HG03103 (cell line): ENCODE measurements around the gene PLCL2.

Source experiments
- ATAC-seq: cut with Tn5 transposase; IDR thresholded peaks from one replicate; pipeline ENCODE4 v1.9.1; 2021; ENCODE audit warnings: low read depth; ENCODE audit not compliant: unreplicated experiment

Gene PLCL2

DNA sequence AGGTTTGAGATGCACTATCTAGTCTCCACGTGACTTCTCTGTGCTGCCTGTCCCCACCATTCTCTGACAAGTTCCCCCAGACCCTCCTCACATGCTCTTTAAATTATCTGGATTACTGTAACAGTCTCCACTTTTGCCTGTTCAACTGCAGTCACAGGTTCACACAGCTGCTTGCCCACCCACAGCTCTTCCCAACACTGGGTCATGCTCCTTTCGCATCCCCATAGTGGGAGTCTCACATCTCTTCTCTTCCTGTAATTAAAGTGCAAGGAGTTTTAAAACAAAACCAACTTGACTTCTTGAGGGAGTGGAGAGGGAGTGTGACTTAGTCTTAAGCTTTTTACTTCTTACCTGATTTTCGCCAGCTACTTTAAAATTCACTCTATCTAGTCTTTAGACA lies 178.8 kb downstream of the PLCL2 start:
- no peak for ATAC-seq

DNA sequence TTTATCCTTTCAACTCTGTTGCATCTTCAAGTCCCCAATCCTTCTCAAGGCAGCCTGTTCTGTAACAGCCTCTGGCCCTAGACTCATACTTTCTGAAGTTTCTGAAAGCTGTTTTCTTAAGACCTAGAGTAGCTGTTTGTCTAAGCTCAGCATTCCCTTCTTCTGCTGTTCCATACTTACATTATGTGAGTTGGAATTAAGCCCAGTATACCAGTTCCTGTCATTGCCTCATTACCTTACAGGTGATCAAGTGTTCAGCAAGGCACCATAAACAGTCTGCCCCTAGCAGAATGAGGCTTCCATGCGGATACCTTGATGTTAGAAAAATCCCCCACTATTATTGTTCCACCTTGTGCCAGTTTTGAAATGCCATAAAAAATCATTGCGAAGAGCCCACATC lies 180.6 kb downstream of the PLCL2 start:
- ATAC-seq: no peak

DNA sequence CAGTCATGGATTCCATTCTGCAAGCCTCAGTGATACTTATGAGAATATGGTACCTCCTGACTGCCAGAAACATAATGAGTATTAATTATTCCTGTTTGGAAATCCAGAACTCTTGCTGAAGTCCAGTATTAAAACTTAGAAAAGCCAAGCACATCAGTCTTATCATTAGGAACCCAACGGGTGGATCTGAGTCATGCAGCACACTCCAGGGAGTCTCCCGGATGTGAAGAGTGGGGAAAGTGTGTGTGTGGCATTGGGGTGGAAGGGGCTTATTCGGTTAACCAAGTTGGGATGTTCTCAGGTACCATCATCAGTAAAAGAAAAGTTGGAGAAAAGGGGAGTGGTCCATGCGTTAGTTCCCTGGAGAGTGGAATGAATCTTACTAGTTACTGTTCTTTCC lies 181.1 kb downstream of the PLCL2 start:
- no peak for ATAC-seq

DNA sequence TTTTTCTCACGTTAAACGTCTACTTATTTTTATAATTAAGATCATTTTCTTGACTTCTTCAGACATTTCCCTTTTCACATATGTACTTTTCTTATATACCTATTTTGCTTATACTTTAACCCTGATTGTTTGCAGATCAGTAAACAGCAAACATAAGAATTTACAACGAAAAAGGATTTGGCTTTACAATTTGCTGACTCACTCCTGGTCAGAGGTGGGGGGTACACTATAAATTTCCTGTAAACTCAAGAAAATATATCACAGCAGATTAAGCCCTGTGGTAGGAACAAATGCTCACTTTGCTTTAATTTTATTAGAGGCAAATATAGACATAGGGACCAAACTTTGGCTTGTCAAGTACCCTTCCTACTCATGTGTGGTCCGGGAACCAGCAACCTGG lies 185.0 kb downstream of the PLCL2 start:
- ATAC-seq: no peak

DNA sequence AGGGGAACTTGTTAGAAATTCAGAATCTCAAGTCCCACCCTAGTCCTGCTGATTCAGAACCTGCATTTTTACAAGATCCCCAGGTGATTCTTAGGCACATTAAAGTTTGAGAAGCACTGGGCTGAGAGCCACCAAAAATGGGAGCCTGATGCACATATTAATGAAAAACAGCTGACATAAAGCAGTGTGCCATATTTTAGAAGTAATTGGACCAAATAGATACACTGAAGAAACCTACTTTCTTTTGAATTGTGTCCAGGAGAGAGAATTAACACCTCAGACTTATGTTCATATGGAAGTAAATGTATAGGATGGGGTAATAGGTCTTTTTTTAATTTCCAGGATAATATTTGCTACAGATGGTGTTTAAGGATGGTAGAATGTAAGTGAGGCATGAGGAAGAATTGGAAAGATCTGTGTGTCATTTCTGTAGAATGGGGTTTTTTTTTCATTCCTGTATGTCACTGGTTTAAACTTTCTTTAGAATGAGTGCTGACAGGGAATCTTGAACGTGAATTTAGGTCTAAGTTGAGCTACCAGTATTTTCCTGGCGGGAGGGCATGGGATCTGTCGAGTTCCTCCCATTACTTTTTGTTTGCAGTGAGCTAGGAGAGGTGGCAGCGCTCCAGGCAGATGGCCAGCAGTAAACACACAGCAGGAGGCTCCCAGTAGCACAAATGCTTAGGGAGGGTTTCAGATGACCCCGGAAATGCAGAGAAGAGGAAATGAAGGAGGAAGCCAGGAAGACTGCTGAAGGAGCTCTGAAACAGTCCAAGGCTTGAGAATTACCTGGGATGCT lies 185.6 kb downstream of the PLCL2 start:
- no peak for ATAC-seq

DNA sequence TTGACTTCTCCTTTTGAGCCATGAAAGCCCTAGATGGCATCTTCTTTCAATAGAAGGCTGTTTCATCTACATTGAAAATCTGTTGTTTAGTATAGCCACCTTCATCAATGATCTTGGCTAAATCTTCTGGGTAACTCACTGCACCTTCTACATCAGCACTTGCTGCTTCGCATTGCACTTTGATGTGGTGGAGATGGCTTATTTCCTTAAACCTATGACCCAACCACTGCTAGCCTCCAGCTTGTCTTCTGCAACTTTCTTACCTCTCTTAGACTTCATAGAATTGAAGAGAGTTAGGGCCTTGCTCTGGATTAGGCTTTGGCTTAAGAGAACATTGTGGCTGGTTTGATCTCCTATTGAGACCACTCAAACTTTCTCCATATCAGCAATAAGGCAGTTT lies 189.8 kb downstream of the PLCL2 start:
- no peak for ATAC-seq

DNA sequence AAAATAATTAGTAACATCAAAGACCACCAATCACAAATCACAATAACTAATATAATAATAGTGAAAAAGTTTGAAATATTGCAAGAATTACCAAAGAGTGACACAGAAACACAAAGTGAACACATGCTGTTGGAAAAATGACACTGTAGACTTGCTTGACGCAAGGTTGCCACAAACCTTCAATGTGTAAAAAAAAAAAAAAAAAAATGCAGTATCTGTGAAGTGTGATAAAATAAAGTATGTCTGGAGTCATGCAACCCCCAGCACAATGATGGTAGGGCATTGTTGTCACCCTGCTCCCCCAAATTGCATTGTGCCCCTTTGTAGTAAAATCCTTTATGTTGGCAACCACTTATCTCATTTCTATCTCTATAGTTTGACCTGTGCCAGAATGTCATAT lies 190.6 kb downstream of the PLCL2 start:
- no peak for ATAC-seq

DNA sequence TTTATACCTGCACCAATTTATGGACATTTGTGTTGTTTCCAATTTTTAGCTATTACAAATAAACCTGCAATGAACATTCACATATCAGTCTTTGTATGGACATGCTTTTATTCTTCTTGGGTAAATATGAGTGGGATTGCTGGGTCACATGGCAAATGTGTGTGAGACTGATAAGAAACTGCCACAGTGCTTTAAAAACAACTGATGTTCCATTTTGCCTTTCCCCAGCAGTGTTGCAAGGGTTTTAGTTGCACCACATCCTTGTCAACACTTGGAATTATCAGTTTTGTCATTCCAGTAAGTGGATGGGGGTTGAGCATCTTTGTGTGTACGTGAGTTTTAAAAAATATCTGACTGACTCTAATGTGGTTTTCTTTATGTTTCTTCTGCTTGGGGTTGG lies 191.2 kb downstream of the PLCL2 start:
- ATAC-seq: no peak

DNA sequence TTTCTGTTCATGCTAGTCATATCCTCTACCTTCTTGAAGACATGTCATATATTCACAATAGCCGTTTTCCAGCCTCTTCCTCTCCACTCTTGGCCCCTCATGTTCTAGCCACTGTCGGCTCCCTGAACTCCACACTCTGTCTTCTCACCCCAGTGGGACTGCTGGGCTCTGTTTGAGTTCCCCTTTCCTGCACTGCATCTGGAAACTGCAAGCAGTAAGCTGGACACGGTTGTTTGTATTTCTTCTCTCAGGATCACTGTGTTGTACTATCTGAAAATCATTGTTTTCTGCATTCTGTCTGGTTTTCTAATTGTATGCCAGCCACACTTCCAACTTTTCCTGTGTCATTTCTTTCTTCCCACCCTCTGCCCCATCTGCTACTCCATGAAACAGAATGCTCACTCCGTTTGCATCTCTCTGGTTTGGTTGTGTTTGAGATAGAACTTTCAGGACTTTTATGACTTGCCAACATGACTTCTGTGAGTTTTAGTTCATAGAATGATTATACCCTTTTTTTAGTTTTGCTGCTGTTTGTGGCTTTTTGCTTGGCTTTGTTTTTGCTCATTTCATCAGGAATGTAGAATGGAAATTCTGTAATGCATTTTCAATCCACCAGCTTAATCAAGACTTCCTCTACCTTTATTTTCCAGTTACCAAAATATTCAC lies 192.3 kb downstream of the PLCL2 start:
- ATAC-seq: no peak

DNA sequence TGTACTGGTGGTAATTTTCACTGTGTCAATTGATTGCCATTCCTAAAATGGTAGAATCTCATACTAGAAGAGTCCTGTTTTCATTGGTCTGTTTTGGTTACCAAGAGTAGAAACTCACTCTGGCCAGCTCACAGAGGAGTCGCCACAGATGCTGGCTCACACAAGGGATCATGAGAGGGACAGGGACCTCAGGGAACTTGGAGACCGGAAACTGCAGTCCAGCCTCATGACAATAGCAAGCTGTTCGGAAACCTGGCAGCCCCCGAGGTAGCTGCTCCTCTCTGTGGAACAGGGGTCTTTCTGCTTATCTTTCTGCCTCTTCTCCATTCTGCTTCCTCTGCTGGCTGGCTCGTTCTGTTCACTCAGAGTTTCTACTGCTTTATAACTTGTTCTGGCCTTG lies 192.9 kb downstream of the PLCL2 start:
- ATAC-seq: no peak

DNA sequence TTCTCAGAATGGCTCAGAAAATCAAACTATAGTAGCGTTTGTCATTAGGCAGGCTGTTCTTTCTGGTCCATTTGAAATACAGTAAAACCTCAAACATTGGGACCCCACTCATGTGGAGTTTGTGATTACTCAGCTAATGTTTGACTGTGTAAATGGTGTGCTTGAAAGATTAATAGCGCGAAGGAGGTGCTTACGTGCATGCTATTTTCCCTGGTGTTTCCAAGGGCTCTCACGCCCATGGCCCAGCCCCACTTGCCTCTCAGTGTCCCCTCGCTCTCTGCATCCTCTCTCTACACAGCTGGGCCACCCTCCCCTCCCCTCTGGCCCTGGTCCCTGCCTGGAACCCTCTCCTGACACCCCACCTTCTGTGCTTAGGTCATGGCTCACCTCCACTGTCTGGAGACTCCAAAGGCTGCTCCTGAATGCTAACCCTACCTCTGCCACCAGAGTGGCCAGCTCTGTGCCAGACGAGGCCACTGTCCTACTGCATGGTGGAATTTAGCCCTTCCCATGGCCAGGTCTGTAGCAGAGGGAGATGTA lies 194.2 kb downstream of the PLCL2 start:
- no peak for ATAC-seq

DNA sequence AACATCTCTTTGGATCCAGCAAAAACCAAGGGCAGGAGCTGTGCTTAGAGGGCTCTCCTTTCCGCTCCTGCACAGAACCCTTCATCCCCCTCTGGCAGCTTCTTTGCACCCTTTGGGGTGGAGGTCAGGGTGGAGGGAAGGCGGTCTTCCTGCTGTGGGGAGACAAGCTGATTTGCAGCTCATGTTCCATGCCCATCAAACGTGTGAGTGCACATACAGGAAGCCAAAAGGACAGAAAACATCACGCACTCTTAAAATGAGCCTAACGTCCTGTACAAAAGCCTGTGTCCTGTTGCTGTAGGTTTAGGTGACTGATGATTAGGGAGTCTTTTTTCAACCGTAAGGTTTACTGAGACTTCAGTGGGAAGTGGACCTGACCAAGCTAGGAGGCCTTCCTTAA lies 195.2 kb downstream of the PLCL2 start:
- no peak for ATAC-seq

DNA sequence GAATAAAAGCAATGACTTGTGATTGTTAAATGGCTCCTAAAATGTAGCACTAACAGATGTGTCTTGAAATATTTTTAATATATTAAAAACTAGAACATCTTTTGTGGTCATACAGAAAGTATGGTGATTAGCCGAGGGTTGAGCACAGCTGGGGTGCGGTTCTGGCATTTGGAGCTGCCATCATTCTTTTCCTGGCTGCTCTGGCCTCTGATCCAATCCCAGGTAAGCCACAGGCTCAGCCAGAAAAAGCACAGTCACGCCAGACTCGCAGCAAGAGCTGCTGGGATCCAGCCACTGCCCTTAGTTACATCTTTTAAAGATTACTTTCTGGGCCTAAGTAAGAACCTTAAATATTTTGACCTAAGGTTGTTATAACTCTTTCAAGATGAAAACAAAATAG lies 196.8 kb downstream of the PLCL2 start:
- ATAC-seq: no peak

DNA sequence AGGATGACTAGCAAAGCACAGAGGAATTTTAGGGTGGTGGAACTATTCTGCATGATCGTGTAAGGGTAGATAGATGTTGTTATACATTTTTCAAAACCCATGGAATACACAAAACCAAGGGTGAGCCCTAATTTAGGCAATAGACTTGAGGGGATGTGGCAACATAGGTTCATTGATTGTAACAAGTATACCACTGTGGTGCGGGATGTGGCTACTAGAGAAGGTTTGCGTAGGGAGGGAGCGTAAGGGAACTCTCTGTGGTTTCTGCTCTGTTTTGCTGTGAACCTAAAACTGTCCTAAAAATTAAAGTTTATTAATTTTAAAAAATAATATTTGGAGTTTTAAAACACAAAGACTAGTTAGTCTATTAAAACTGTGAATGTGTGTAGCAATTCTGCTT lies 202.8 kb downstream of the PLCL2 start:
- ATAC-seq: no peak

DNA sequence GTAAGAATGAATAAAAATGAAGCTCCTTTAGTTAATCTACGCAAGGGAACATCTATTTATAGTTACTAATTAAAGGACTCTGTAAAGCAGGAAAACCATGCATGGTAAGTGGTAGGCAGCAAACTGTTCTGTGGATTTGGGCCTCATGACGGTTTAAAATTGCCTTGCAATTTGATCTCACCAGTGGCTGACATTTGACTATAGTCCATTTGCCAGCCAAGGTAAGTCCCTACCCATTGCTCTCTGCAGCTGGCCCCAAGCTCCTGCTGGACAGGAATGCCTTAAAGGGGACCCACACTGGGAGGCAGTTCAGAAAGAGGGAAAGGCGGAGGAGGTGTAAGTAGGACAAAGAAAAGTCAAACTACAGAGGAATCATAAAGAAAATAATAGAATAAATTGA lies 203.3 kb downstream of the PLCL2 start:
- ATAC-seq: no peak

DNA sequence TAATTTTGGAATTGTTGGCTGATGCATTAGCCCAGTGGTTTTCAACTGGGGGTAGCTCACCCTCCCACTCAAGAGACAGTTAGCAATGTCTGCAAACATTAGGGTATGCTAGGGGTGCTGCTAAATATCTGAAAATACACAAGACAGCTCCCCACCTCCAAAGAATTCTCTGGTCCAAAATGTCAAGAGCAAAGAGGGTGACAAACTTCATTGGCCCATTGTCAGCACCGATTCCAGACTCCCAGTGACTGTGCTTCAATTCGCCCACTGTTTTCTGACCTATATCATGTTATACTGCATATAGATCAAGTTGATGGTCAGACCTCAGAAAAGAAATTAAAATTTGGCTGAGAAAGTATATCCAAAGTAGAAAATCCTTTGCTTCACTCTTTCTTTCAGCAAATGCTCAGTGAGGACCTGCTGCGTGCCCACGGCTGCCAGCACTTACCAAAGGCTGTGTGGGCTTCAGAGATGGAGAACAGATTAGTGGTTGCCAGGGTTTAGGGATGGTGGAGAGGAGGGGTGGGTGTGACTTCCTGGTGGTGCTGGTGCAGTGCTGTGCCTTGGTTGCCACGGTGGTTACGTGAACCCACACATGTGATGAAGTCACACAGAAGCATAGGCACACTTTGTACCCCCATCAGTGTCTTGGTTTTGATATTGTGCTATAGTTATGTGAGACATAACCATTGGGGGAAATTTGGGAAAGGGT lies 204.0 kb downstream of the PLCL2 start:
- no peak for ATAC-seq

DNA sequence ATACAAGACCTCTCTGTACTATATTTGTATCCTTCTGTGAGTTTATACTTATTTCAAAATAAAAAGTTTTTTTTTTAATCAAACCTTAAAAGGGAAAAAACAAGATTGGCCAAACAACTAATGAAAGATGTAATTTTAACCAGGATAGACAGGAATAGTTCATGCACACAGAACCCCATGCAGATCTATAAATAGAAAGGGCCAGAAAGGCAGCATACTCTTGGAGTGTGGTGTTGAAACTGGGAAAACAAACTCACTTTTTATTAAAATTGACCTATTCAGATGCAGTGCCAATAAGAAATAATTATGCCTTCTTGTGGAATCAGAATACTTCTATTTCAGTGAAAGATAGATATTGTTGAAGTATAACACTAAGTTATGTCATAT lies 204.6 kb downstream of the PLCL2 start:
- ATAC-seq: no peak

DNA sequence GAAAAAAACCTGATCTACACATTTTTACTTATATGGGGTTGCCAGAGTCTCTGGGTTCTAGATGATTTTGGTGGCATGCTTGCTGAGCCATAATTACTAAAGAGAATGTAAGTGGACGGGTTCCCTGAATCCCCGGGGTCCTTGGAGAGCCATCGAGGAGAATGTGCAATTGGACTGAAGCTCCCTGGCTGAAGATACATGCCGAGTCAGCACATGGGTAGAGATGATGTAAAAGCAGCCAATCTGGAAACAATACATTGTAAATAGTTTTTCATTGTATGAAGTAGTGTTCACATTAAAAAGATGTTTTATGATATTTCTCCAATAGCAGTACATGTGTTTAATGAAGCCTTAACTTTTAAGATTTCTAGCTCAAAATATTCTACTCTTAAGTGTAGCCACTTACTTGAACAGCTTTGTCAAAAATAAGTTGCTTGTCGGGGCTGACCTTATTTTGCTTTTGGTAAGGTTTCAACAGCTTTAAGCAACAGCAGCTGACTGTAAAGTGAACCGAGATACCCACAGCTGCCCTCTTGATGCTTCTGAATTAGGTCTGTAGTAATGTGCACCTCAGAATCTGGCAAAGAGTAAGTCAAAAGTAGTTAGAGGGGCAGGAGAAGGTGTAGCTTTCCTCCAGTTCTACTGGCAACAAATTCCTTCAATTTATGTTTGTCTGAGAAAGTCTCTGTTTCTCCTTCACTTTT lies 205.7 kb downstream of the PLCL2 start:
- ATAC-seq: no peak

DNA sequence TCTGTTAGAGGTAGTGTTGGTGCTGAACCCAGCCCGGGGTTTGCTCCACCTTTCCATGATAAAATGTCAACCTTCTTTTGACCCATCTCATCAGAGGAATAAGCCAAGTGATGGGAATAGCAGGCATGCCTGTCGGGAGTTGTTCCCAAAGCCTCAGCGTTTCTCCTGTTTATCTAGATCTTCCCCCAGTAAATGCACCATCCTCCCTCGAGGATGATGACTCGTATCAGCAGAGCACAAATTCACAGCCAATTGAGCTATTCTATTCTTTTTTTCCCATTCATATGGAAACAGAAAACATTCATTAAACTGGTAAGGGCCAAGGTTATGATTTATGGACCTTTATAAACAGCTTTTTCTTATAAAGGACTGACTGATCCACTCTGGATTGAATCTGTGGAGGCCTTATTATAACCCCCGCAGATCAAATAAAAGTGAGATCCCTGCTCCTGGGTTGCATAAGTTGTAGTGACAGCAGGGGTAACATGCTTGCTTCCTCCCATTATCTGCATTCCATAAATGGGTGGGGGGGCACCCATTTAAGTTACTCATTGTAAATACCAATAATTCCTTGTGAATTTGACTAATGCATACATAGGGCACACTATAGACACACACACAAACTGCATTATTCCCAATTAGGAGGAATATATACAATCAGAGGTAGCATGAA lies 207.3 kb downstream of the PLCL2 start:
- no peak for ATAC-seq

DNA sequence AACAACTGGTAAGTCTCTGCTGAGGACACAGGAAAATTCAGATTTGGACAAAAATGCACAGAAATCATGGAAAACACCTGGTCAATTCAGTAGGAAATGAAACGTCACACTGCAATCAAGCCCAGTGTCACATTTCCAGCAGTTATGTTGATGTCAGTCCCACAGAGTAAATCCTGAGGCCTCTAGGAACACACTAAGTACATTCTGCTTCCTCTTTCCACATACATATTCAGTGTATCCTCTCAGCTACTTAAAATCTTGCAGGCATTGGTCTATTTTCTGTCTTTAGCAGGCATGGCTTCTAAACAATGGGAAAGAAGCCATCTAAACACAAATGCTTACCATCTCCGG lies 207.8 kb downstream of the PLCL2 start:
- ATAC-seq: no peak
